GM11168 (cell line): ENCODE results near the gene LTO1.

Source experiments
- in situ Hi-C: fragments of 300-500 bp; cut with MboI; formaldehyde crosslinking; loops from one replicate; pipeline ENCODE4 v1.12.0; 2022; ENCODE audit warnings: low sequenced_read_pairs; ENCODE audit not compliant: unreplicated experiment

LTO1 gene, protein sequence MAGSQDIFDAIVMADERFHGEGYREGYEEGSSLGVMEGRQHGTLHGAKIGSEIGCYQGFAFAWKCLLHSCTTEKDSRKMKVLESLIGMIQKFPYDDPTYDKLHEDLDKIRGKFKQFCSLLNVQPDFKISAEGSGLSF

GRCh38 chr11:69674886-69675714 is at the start of gene LTO1:
Gene LTO1 (minus strand): TSS chr11:69675353. CDS start chr11:69675239, 114 bp downstream.
- in situ Hi-C loops, result loop anchor here (25.0 kb wide), 1 partner anchor 512 kb away; no protein-coding TSS in a partner anchor

GRCh38 chr11:69721745-69722144 is 46.6 kb upstream of the LTO1 start:
- in situ Hi-C loops, result no loop called here

GRCh38 chr11:69721106-69721505 is 46.0 kb upstream of the LTO1 start:
- in situ Hi-C loops, result no loop called here

DNA sequence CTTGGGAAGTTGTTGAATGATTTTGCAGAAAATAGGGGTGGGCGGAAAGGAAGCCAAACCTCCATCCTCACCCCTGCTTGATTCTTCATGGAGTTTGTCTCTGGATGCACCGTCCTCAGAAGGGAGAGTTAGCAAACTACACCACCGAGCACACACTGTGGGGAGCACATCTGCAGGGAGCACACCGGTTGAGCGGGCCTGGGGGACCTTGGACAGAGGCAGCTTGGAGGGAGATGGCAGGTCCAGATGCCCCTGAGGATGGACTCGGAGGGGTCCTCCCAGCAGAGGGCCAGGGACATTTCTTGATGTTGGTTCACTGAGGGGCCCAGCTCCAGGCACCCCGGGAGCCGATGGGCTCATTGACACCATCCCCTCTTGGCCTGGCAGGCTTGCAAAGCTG is 43.8 kb upstream of the LTO1 start:
- in situ Hi-C loops, result no loop called here

- in situ Hi-C loops, result no loop called here
Measured at GRCh38 chr11:69718147-69718546, 43.0 kb upstream of the LTO1 start.

- in situ Hi-C loops, result no loop called here
Measured at GRCh38 chr11:69716891-69717747, 42.0 kb upstream of the LTO1 start.

GRCh38 chr11:69716099-69716498 is 40.9 kb upstream of the LTO1 start:
- in situ Hi-C loops, result no loop called here

GRCh38 chr11:69715446-69715845 is 40.3 kb upstream of the LTO1 start:
- in situ Hi-C loops, result no loop called here

DNA sequence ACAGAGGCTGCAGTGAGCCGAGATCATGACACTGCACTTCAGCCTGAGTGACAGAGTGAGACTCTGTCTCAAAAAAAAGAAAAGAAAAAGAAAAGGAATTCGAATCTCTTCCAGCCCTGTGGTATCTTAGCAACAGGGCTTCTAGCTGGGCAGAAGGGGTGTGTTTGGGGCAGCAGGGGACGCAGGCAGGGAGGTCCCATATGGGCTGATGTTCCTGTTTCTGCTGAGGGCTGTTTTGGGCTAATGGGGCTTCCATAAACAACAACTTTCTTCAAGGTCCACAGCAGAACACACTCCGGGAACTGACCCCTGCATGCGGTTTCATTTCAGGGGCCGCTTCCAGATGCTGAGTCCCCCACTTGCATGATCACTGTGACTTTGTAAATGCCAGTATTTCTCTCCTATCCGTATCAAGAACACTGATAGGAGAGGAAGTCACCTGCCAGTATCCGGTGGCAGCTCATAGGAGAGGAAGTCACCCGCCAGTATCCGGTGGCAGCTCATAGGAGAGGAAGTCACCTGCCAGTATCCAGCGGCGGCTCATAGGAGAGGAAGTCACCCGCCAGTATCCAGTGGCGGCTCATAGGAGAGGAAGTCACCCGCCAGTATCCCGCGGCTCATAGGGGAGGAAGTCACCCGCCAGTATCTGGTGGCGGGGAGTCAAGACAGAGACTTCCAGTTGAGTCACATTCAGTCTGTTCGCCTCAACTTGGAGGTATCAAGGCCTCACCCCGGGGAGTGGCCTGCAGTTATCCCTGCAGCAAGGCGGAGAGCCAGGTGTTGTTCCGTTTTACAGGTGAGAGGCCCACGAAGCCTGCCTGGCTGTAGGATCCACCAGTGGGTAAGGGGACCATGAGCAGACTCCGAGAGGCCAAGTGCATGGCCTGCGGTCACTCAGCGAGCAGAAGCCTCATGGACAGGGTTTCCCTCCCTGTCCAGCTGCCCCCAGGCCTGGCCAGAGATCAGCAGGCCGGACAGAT is 37.0 kb upstream of the LTO1 start:
- in situ Hi-C loops, result no loop called here

DNA sequence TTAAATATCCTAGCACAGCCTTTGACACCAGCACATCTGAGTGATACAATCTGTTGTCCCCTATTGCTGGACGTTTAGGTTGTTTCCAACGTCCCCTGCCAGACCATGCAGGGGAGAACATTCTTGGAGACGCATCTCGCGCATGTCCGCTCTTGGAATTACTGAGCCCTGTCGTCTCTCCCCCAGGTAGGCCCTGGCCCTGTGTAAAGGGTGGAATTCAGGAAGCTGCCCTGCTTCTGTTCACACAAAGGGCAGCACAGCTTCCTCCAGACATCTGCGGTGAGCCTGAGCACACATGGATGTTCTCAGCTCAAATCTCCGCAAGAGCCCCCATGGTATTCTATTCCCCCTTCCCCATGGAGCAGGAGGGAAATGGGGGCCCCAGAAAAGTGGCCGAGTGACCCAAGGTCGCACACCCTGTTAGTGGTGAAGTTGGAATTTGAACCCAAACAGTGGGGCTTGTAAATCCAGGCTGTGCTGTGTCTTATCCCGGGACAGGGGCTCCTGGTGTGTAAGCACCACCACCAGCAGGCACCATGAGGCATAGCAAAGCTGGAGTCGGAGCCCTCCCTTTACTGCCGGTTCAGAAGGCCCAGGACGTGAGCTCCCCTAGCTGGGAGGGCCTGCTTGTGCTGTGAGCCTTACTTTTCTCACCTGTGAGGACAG is 33.7 kb upstream of the LTO1 start:
- in situ Hi-C loops, result no loop called here

- in situ Hi-C loops, result no loop called here
Measured at GRCh38 chr11:69707176-69707575, 32.0 kb upstream of the LTO1 start.

- in situ Hi-C loops, result no loop called here
Measured at GRCh38 chr11:69705901-69706787, 31.0 kb upstream of the LTO1 start.

GRCh38 chr11:69705351-69705811 is 30.2 kb upstream of the LTO1 start:
- in situ Hi-C loops, result no loop called here

DNA sequence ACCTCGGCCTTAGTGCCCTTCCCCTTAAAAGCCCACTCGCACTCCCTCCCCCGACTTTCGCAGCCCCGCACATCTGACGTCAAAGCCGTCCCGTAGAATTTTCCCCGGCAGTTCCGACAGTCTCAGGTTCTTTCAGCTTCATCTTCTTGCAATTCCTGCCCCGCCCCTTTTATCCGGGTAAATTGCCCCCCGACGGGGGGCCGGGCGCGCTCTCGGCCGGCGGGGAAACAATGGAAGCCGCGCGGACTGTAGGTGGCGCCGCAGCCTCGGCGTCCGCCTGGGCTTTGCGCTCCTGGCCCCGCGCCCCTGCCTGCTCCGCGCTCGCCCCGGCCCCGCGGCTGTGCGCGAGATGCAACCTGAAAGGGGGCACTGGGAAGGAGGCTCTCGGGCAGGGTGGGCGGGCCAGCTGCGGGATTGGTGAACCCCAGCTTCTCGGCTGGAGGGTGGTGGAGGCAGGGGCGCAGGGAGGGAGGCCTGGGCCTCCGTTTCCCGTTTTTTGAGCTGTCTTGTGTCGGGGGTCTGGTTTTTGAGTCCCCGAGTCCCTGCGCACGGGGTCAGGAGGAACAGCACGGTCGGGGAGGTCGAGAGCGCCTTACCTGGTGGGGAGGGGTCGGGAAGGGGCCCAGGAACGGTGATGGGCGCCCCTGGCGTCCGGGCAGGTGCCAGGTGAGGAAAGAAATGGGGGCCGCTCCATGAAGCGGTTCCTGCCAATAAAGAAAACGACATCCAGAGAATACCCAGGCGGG is 29.5 kb upstream of the LTO1 start:
- in situ Hi-C loops, result no loop called here

- in situ Hi-C loops, result no loop called here
Measured at GRCh38 chr11:69703768-69704507, 28.8 kb upstream of the LTO1 start, which contains the start of gene FGF19. Gene FGF19 (minus strand): TSS chr11:69704022. CDS start chr11:69703876, 146 bp downstream.

DNA sequence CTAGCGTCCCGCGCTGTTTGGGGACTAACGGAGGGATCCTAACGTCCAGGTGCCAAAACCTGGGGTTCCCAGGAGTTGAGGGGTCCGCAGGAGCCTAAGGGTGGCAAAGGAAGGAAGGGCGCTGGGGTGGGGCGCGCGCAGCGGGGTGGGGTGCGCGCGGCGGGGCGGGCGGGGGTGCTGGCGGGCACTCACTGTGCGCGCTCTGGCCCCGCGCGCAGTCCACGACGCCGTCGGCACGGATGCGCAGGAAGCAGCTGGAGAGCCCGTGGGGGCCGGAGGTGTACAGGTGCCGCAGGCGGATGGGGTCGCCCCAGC is 28.3 kb upstream of the LTO1 start:
- in situ Hi-C loops, result no loop called here
